ENCODE results near the gene HMGB1.

- TF ChIP-seq EZH2 (IDR thresholded peaks at IDR 0.05; ENCODE audit: low read depth, unreplicated experiment) (no peak), CTCF (conservative IDR thresholded peaks at IDR 0.05; ENCODE audit: low read depth in 2 of 2) (no peak), CREB1 (CRISPR knock-in tag; IDR thresholded peaks at IDR 0.05; ENCODE audit: low read depth) (no peak), ETS1 (IDR thresholded peaks at IDR 0.05) (no peak), REST (IDR thresholded peaks at IDR 0.05; ENCODE audit: unreplicated experiment) (no peak), EZH2phosphoT487 (IDR thresholded peaks at IDR 0.05; ENCODE audit: unreplicated experiment) (no peak), POLR2AphosphoS5 (IDR thresholded peaks at IDR 0.05; ENCODE audit: low read depth) (no peak), STAT1 (IDR thresholded peaks at IDR 0.05; ENCODE audit: unreplicated experiment) (no peak), NANOG (IDR thresholded peaks at IDR 0.05; ENCODE audit: borderline replicate concordance) (no peak)
Observed at GRCh38 chr13:30473675-30474074, 7.9 kb upstream of the HMGB1 start.
